ENCODE data around the gene ZNF263.
"Not testable (repeated sequence)": the region's sequence is repeated elsewhere in the genome, so short reads cannot be mapped to it uniquely, and the experiment has no call there.

The ZNF263 gene

DNA sequence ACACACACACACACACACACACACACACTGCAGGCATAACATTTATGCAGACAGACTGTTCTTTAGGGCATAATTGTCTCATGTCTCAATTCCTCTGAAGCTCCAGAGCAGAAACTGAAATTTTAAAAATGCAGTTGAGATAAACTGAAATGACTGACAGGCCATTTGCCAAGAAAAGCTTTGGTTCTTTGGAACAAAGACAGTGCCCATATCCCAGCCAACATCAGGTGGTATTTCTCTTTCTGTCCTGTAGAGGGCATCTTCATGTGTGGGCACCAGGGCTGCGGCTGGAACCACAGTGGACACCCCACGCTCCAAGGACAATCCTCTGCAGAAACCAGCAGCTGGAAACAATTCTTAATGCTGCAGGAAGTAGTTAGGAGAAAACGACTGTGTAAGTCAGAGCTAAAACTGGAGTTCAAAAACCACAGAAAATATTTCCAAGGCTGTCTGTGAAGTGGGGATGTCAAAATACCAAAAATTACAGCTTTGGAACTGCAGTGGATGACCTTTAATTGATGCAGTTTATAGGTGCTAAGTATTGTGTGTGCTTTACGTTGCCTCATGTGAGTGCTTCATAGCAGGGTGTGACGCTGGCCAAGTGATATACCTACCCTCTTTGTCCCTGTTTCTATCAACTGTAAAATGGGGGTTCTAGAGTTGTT lies 16.3 kb upstream of the ZNF263 start:
- no peak overlapping the region for H2BK12ac ChIP-seq (ENCODE audit: low read length)
- no CpG with 5 or more reads among the region's 5 CpGs for WGBS, 2 donors (ENCODE audit: extremely low coverage in 2 of 2, insufficient read length in 2 of 2, insufficient replicate concordance in 1 of 2)
- H2AFZ ChIP-seq (ENCODE audit: low read length), result peak overlapping the region; percentile 62
- no peak overlapping the region for H3K14ac ChIP-seq (ENCODE audit: low read length)
- H3K23ac ChIP-seq (ENCODE audit: low read depth, low read length, poor library complexity), result no peak overlapping the region
- H2BK5ac ChIP-seq (ENCODE audit: low read length), result no peak overlapping the region
- no peaks in the 10 kb centered on the region for H3K36me3 ChIP-seq (replicated peaks in 1 of 2; ENCODE audit: control insufficient read depth in 2 of 2, insufficient read depth in 2 of 2, low read length in 2 of 2)
- no peaks in the 10 kb centered on the region for H3K9me3 ChIP-seq (replicated peaks in 1 of 2; ENCODE audit: control insufficient read depth in 2 of 2, insufficient read depth in 1 of 2, low read depth in 1 of 2, low read length in 2 of 2)
- no peaks in the 10 kb centered on the region for H3K79me1 ChIP-seq (ENCODE audit: low read depth, low read length)
- H2BK15ac ChIP-seq (ENCODE audit: low read length), result no peak overlapping the region
- no peak overlapping the region for H3K4ac ChIP-seq (ENCODE audit: low read length)
- H3K18ac ChIP-seq (ENCODE audit: low read length), result no peak overlapping the region
- no peak overlapping the region for H2BK120ac ChIP-seq (ENCODE audit: low read depth, low read length)
- H4K8ac ChIP-seq (ENCODE audit: low read depth, low read length), result no peak overlapping the region
- H4K91ac ChIP-seq (ENCODE audit: low read depth, low read length, poor library complexity), result no peak overlapping the region
- no peak overlapping the region for H3K9ac ChIP-seq (ENCODE audit: low read depth, low read length, poor library complexity)
- H3K27me3 ChIP-seq (ENCODE audit: control insufficient read depth in 3 of 3, insufficient read depth in 3 of 3, low read depth in 1 of 3, low read length in 3 of 3), result no peaks in the 10 kb centered on the region
- peaks cover 3 to 4% of the 10 kb centered on the region in 2 donors for H3K4me1 ChIP-seq (ENCODE audit: control insufficient read depth in 2 of 2, insufficient read depth in 1 of 2, low read depth in 1 of 2, low read length in 2 of 2)
- no peak overlapping the region for H3K4me3 ChIP-seq (ENCODE audit: low read length in 2 of 2)
- H3K27ac ChIP-seq (replicated peaks; ENCODE audit: low read length), result no peak overlapping the region
- H3K4me2 ChIP-seq (ENCODE audit: insufficient read depth, low read length, poor library complexity, severe bottlenecking), result no peak overlapping the region
- H2AK5ac ChIP-seq (ENCODE audit: low read depth, low read length), result no peak overlapping the region
- DNase-seq (ENCODE audit: low spot score), result no peak

DNA sequence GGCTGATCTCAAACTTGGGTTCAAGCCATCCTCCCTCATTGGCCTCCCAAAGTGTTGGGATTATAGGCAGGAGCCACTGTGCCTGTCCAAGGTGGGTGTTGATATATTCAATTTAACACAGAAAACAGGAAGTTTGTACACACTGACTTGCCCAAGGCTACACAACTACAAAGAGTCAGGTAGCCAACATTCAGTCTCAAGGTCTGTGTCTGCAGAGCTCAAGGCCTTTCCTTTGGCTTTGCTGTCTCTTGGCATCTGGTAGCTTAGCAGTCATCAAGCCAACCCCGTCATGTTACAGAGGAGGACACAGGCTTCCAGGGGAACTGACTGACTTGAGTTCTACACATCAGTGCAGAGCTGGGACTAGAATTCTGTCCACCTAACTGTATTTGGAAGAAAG lies 15.0 kb upstream of the ZNF263 start:
- H4K91ac ChIP-seq (ENCODE audit: low read depth, low read length, poor library complexity), result no peak overlapping the region

DNA sequence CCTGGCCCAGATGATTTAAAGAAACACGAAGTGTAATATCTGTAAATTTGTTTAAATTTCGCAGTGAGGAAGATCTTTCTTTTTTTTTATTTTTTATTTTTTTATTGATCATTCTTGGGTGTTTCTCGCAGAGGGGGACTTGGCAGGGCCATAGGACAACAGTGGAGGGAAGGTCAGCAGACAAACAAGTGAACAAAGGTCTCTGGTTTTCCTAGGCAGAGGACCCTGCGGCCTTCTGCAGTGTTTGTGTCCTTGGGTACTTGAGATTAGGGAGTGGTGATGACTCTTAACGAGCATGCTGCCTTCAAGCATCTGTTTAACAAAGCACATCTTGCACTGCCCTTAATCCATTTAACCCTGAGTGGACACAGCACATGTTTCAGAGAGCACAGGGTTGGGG lies 12.6 kb upstream of the ZNF263 start:
- H2AFZ ChIP-seq (ENCODE audit: low read length); H3K4me3 ChIP-seq (ENCODE audit: low read length in 2 of 2); H4K8ac ChIP-seq (ENCODE audit: low read depth, low read length): not testable (repeated sequence)

More for the DNA sequence above, 15.0 kb upstream of the ZNF263 start:
- Histone ChIP-seq H3K27me3 (ENCODE audit: control insufficient read depth in 3 of 3, insufficient read depth in 3 of 3, low read depth in 1 of 3, low read length in 3 of 3) (no peaks in the 10 kb centered on the region), H4K8ac (ENCODE audit: low read depth, low read length) (no peak overlapping the region), H3K9me3 (replicated peaks in 1 of 2; ENCODE audit: control insufficient read depth in 2 of 2, insufficient read depth in 1 of 2, low read depth in 1 of 2, low read length in 2 of 2) (no peaks in the 10 kb centered on the region), H3K4me2 (ENCODE audit: insufficient read depth, low read length, poor library complexity, severe bottlenecking) (no peak overlapping the region), H3K36me3 (replicated peaks in 1 of 2; ENCODE audit: control insufficient read depth in 2 of 2, insufficient read depth in 2 of 2, low read length in 2 of 2) (no peaks in the 10 kb centered on the region), H3K4me3 (ENCODE audit: low read length in 2 of 2) (no peak overlapping the region), H3K4ac (ENCODE audit: low read length) (no peak overlapping the region), H3K27ac (replicated peaks; ENCODE audit: low read length) (no peak overlapping the region), H3K14ac (ENCODE audit: low read length) (no peak overlapping the region), H2AFZ (ENCODE audit: low read length) (no peak overlapping the region), H3K18ac (ENCODE audit: low read length) (no peak overlapping the region), H2BK12ac (ENCODE audit: low read length) (no peak overlapping the region), H3K9ac (ENCODE audit: low read depth, low read length, poor library complexity) (no peak overlapping the region), H2BK5ac (ENCODE audit: low read length) (no peak overlapping the region), H2BK120ac (ENCODE audit: low read depth, low read length) (no peak overlapping the region), H2AK5ac (ENCODE audit: low read depth, low read length) (no peak overlapping the region), H3K79me1 (ENCODE audit: low read depth, low read length) (no peaks in the 10 kb centered on the region), H2BK15ac (ENCODE audit: low read length) (no peak overlapping the region), H3K4me1 (ENCODE audit: control insufficient read depth in 2 of 2, insufficient read depth in 1 of 2, low read depth in 1 of 2, low read length in 2 of 2) (peaks cover 3 to 4% of the 10 kb centered on the region in 2 donors), H3K23ac (ENCODE audit: low read depth, low read length, poor library complexity) (no peak overlapping the region)
- WGBS, 2 donors (ENCODE audit: extremely low coverage in 2 of 2, insufficient read length in 2 of 2, insufficient replicate concordance in 1 of 2), result no CpG with 5 or more reads among the region's 1 CpG
- DNase-seq (ENCODE audit: low spot score), result no peak

DNA sequence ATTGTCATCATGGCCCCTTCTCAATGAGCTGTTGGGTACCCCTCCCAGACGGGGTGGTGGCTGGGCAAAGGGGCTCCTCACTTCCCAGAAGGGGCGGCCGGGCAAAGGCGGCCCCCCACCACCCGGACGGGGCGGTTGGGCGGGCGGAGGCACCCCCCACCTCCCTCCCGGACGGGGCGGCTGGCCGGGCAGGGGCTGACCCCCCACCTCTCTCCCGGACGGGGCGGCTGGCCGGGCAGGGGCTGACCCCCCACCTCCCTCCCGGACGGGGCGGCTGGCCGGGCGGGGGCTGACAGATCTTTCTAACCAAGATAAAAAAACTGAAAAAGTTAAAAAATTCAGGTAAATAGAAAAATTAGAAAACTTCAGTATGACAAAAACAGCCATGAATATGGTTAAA lies 12.0 kb upstream of the ZNF263 start:
- not testable (repeated sequence) for H4K91ac ChIP-seq (ENCODE audit: low read depth, low read length, poor library complexity); H3K9ac ChIP-seq (ENCODE audit: low read depth, low read length, poor library complexity); DNase-seq (ENCODE audit: low spot score); H3K4ac ChIP-seq (ENCODE audit: low read length); H3K36me3 ChIP-seq (replicated peaks in 1 of 2; ENCODE audit: control insufficient read depth in 2 of 2, insufficient read depth in 2 of 2, low read length in 2 of 2); H3K18ac ChIP-seq (ENCODE audit: low read length); H3K4me1 ChIP-seq (ENCODE audit: control insufficient read depth in 2 of 2, insufficient read depth in 1 of 2, low read depth in 1 of 2, low read length in 2 of 2); H3K4me3 ChIP-seq (ENCODE audit: low read length in 2 of 2); H3K27ac ChIP-seq (replicated peaks; ENCODE audit: low read length); H3K4me2 ChIP-seq (ENCODE audit: insufficient read depth, low read length, poor library complexity, severe bottlenecking); H2BK5ac ChIP-seq (ENCODE audit: low read length); H3K23ac ChIP-seq (ENCODE audit: low read depth, low read length, poor library complexity); H3K9me3 ChIP-seq (replicated peaks in 1 of 2; ENCODE audit: control insufficient read depth in 2 of 2, insufficient read depth in 1 of 2, low read depth in 1 of 2, low read length in 2 of 2); H2BK12ac ChIP-seq (ENCODE audit: low read length); H4K8ac ChIP-seq (ENCODE audit: low read depth, low read length); H3K27me3 ChIP-seq (ENCODE audit: control insufficient read depth in 3 of 3, insufficient read depth in 3 of 3, low read depth in 1 of 3, low read length in 3 of 3); H2AFZ ChIP-seq (ENCODE audit: low read length); H2BK120ac ChIP-seq (ENCODE audit: low read depth, low read length); H2BK15ac ChIP-seq (ENCODE audit: low read length); H3K14ac ChIP-seq (ENCODE audit: low read length); H2AK5ac ChIP-seq (ENCODE audit: low read depth, low read length); H3K79me1 ChIP-seq (ENCODE audit: low read depth, low read length)
- WGBS, 2 donors (ENCODE audit: extremely low coverage in 2 of 2, insufficient read length in 2 of 2, insufficient replicate concordance in 1 of 2), result no CpG with 5 or more reads among the region's 22 CpGs

More for the DNA sequence above, 12.6 kb upstream of the ZNF263 start:
- H3K4ac ChIP-seq (ENCODE audit: low read length); H3K27me3 ChIP-seq (ENCODE audit: control insufficient read depth in 3 of 3, insufficient read depth in 3 of 3, low read depth in 1 of 3, low read length in 3 of 3); H3K9me3 ChIP-seq (replicated peaks in 1 of 2; ENCODE audit: control insufficient read depth in 2 of 2, insufficient read depth in 1 of 2, low read depth in 1 of 2, low read length in 2 of 2); H2BK120ac ChIP-seq (ENCODE audit: low read depth, low read length); H3K36me3 ChIP-seq (replicated peaks in 1 of 2; ENCODE audit: control insufficient read depth in 2 of 2, insufficient read depth in 2 of 2, low read length in 2 of 2); H3K23ac ChIP-seq (ENCODE audit: low read depth, low read length, poor library complexity); H3K9ac ChIP-seq (ENCODE audit: low read depth, low read length, poor library complexity); DNase-seq (ENCODE audit: low spot score); H2AK5ac ChIP-seq (ENCODE audit: low read depth, low read length); H2BK5ac ChIP-seq (ENCODE audit: low read length); H2BK12ac ChIP-seq (ENCODE audit: low read length); H3K4me2 ChIP-seq (ENCODE audit: insufficient read depth, low read length, poor library complexity, severe bottlenecking); H3K4me1 ChIP-seq (ENCODE audit: control insufficient read depth in 2 of 2, insufficient read depth in 1 of 2, low read depth in 1 of 2, low read length in 2 of 2); H3K14ac ChIP-seq (ENCODE audit: low read length); H3K27ac ChIP-seq (replicated peaks; ENCODE audit: low read length); H3K79me1 ChIP-seq (ENCODE audit: low read depth, low read length); H2BK15ac ChIP-seq (ENCODE audit: low read length); H3K18ac ChIP-seq (ENCODE audit: low read length); H4K91ac ChIP-seq (ENCODE audit: low read depth, low read length, poor library complexity): not testable (repeated sequence)
- WGBS, 2 donors (ENCODE audit: extremely low coverage in 2 of 2, insufficient read length in 2 of 2, insufficient replicate concordance in 1 of 2), result no CpG with 5 or more reads among the region's 5 CpGs
